GM18505 (cell line): Measurements from ENCODE around the gene EIF1AY.
"Not testable (repeated sequence)": the region's sequence is repeated elsewhere in the genome, so short reads cannot be mapped to it uniquely, and the experiment has no call there.

Experiments used
- ATAC-seq: cut with Tn5 transposase; IDR thresholded peaks from one replicate; pipeline ENCODE4 v1.9.1; 2021; ENCODE audit not compliant: unreplicated experiment
- POLR2A ChIP-seq: IDR thresholded peaks from 4 replicates; pipeline ENCODE4 v1.6.1; 2011; ENCODE audit warnings: borderline replicate concordance; ENCODE audit not compliant: insufficient read depth, insufficient read length; ENCODE audit errors: extremely low read depth

EIF1AY gene, protein sequence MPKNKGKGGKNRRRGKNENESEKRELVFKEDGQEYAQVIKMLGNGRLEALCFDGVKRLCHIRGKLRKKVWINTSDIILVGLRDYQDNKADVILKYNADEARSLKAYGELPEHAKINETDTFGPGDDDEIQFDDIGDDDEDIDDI

DNA sequence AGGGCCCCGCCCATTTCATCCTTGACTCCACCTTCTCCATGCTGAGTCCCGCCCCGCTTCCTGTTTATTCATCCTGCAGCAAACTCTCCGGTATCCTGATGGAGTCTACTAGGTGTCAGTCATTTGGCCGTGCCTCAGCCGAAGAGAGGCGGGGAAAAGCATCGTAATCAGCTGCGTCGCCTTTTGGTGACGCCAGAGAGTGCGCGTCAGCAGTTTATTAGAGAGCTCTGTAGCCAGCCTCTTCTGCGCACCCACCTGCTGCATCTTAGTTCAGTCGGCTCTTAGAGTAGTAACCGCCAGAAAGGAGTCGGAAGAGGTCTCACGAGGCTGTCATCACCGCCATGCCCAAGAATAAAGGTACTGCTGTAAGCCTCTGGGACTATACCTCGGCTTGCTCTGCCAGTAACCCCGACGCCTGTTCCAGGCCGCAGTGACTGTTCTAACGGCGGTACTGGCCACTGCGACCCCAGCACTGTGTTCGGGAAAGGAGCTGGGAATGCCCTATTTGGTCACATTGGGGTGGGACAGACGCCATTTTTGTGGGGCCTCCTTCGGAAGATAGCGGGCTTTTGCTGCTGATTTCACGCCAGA lies at the start of gene EIF1AY:
TSS of gene EIF1AY (plus strand) at position 246 of the 591 bp plus-strand sequence. CDS start at position 342, 96 bp downstream.
- no peak for ATAC-seq
- no peak for TF ChIP-seq POLR2A

DNA sequence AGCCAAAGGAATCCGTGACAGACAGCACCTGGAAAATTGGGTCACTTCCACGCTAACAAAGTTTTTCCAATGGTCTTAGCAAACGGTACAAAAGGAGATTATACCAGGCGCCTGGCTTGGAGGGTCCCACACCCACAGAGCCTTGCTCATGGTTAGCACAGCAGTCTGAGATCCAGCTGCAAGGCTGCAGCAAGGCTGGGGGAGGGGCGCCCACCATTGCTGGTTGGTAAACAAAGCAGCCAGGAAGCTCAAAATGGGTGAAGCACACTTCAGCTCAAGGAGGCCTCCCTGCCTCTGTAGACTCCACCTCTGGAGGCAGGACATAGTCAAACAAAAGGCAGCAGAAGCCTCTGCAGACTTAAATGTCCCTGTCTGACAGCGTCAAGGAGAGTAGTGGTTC lies 47.1 kb upstream of the EIF1AY start:
- TF ChIP-seq POLR2A, result no peak
- ATAC-seq, result no peak

DNA sequence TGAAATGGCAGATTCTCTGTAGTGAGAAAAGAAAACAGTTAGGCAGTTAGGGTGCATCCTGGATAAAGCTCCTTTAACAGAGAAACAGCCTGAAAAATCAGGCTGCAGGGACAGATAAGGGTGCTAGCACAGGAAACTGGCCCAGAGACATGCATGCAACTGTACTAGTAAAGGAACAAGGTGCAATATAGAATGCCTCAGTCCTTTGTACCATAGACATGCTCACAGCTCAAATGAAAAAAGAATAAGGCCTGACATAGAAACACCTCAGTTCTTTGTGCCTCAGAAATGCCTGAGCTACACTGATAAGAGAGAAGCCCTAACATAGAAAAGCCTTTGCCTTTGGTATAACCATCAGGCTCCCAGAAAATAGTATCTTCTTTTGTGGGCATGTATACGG lies 37.4 kb upstream of the EIF1AY start:
- no peak for TF ChIP-seq POLR2A
- ATAC-seq, result no peak

DNA sequence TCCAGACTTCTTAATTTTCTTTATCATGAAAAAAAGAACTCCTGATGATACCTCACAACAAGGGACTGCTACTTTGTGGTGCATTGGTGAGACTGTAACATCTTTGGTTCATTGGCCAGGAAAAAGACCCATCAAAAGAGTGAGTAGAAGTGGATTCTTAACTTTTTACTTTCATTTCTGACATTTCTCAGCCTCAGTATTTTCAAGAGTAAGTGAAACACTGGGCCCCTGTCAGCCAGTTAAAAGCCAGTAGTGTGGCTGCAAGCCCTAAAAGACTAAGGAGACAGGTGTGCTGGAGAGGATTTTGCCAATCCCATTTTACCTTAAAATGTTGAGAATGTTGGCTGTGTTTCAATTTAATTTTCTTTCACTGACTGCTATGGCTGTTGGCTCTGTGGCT lies 36.6 kb upstream of the EIF1AY start:
- TF ChIP-seq POLR2A, result no peak
- ATAC-seq, result no peak

DNA sequence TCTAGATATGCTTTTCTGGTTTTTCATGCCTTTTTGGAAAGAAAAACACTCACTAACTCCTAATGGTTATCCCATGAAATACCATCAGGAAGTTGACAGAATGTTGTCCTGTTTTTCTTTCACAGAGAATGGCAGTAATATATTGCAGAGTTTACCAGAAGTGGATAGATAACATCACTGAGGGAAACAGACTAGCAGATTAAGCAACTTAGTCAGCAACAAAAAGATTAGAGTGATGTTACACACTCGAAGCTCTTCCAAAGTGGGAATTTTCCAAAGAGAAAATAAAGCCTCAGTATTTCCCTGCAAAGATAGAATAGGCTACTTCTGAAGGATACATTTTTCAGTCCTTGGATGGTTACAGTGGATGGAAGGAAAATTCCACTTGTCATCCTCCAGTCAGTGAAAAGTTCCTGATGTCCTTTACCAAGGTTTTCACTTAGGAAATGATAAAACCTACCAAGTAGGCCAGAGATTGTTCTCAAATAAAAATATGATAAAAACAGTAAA lies 31.1 kb upstream of the EIF1AY start:
- TF ChIP-seq POLR2A, result no peak

DNA sequence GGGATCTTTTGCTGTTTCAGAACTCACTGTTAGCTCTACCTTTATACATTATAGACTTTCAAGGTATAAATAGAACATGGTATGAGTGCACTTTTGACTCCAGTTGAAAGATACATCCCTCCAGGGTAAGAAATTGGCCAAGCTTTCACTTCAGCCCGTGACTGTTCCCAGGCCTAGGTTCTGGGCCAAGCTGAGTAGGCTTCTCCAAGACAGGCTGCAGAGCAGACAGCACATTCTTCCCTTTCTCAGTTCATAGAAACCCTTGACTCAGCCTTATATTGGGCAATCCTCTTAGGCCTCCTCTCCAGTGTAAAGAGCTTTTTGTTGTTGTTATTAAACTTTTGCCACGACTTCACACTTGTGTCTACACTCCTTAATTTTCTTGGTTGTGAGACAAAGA lies 29.5 kb upstream of the EIF1AY start:
- TF ChIP-seq POLR2A, result no peak
- no peak for ATAC-seq

More for the DNA sequence above, 31.1 kb upstream of the EIF1AY start:
- ATAC-seq, result no peak

DNA sequence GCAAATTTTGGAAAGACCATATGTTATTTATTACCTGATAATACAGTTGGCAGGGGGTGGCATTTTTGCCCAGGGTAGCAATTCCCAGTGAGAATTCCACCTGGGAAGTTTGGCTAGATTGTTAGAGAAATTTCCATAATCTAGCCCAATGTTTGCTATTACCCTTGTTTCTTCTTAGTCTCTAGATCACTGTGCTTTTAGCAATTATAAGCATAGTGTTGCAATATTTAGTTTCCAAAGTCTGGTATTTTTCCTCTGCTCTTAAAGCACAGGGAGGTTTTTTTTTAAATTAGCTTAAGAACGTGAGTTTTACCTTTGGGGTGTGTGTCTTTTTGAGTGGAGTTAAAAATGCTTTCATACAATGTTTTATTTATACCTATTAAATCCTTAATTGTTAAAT lies 26.3 kb upstream of the EIF1AY start:
- ATAC-seq, result no peak
- no peak for TF ChIP-seq POLR2A

DNA sequence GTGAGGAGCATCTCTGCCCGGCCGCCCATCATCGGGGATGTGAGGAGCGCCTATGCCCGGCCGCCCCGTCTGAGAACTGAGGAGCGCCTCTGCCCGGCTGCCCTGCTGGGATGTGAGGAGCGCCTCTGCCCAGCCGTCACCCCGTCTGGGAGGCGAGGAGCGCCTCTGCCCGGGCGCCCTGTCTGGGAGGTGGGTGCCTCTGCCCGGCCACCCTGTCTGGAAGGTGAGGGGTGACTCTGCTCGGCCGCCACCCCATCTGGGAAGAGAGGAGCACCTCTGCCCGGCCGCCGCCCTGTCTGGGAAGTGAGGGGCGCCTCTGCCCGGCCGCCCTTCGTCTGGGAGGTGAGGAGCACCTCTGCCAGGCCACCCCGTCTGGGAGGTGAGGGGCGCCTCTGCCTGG lies 23.7 kb upstream of the EIF1AY start:
- no peak for TF ChIP-seq POLR2A
- no peak for ATAC-seq

DNA sequence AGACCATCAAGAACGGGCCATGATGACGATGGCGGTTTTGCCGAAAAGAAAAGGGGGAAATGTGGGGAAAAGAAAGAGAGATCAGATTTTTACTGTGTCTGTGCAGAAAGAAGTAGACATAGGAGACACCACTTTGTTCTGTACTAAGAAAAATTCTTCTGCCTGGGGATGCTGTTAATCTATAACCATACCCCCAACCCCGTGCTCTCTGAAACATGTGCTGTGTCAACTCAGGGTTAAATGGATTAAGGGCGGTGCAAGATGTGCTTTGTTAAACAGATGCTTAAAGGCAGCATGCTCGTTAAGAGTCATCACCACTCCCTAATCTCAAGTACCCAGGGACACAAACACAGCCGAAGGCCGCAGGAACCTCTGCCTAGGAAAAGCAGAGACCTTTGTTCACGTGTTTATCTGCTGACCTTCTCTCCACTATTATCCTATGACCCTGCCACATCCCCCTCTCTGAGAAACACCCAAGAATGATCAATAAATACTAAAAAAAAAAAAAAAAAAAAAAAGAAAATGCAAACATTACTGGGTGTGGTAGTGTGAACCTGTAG lies 22.7 kb upstream of the EIF1AY start:
- ATAC-seq, result not testable (repeated sequence)

DNA sequence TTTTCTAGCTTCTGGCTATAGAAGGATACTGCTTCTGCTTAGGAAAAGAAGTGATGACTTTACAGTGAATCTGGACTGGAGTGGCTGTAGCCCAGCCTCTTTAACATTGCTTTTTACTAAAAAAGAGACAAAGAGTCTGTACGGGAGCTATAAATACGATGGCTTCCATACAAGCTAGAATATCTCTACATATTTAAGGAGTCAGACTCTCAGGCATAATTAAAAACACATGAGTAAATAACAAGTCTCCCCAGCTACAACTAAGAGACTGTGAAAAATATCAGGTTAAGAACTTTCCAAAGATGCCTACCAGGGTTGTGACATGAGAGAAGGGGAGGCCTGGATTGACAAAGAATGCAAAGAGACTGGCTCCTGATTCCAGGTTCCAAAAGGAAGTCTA lies 19.8 kb upstream of the EIF1AY start:
- TF ChIP-seq POLR2A, result no peak
- no peak for ATAC-seq

DNA sequence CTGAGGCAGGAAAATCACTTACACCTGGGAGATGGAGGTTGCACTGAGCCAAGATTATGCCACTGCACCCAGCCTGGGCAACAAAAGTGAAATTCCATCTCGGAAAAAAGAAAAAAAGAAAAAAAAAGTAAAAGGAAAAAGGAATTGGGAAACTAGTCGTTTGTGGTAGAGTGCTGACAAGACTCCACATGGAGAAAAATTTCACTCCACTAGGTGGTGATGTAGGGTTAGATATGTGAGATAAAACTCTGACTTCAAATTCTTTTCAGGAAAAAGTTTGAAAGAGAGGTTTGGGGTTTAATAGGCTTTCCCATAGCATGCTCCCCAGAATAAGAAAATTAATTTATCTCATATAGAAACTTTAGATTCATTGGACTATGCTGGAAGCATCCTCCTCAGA lies 16.9 kb upstream of the EIF1AY start:
- no peak for ATAC-seq
- no peak for TF ChIP-seq POLR2A

DNA sequence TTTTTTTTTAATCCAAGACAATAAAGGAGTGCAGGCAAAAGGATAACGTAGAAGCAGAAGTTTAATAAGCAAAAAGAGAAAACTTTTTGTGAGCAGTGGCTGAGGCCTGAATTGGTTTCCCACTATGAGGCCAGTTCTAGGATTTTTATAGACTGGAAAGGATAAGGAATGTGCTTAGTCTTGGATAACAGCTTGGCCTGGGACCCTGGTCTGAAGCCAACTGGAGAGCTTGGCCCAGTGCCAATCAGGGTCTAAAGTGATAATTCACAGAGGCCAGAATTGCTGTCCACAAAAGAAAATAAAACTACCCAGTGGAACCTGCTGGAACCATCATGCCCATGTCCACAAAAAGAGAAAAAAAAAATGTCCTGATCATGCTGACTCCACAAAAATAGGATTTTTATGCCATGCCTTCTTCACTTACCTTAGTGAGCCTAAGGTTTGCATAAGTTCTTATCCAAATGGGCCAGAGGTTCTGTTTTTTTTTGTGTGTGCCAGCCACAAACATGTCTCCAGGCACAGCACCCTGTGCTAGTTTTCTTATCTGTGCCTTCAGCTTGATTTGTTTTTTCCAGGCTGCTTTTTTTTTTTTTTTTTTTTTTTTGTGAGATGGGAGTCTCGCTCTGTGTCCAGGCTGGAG lies 15.6 kb upstream of the EIF1AY start:
- ATAC-seq, result no peak
- no peak for TF ChIP-seq POLR2A

DNA sequence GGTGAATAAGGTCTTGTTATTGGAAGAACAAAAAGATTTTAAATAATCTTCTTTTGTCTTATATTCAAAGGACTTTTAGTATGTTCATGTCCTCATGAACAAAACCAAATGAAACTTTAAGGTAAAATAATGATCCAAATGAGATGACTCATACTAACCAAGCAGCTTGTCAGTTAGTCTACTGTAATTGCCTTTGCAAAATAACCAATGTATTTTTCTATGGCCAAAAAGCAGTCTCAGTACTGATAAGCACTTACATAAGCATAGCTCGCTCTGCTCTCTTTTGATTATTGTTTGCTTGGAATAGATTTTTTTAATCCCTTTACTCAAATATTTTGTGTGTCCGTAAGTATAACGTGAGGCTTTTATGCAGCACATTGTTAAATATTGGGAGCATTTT lies 4.3 kb upstream of the EIF1AY start:
- no peak for TF ChIP-seq POLR2A

DNA sequence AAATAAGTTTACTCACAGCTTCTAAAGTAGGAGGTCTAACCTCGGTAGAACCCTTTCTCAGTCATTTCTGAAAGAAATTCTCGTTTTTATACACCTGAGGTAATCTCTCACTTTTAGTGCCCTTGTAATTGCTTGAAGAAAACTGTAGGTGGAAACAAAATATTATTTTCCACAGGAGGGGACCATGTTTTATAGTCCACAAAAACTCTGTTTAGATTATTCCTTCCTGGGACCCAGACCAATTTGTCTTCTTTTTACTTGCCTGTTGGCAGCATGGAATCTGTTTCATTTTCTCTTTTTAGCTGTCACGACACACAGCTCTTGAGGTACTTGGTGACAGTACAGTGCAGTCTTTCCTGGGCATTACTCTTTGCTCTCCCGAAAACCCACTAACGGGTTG lies 930 bp downstream of the EIF1AY start:
- no peak for ATAC-seq
- TF ChIP-seq POLR2A, result no peak

More for the DNA sequence above, 4.3 kb upstream of the EIF1AY start:
- no peak for ATAC-seq
